Measurements from ENCODE around the gene VPS26B.
"Not testable (repeated sequence)": the region's sequence is repeated elsewhere in the genome, so short reads cannot be mapped to it uniquely, and the experiment has no call there.

VPS26B gene

GRCh38 chr11:134260983-134261382, 36.5 kb downstream of the VPS26B start:
- no peak for FAIRE-seq

GRCh38 chr11:134261626-134262488, 37.4 kb downstream of the VPS26B start:
- no peak for FAIRE-seq

- FAIRE-seq, result no peak
Observed at GRCh38 chr11:134264966-134265764, 40.7 kb downstream of the VPS26B start.

- FAIRE-seq, result no peak
Observed at GRCh38 chr11:134266440-134266839, 42.0 kb downstream of the VPS26B start.

- FAIRE-seq, result no peak
Observed at GRCh38 chr11:134266841-134267251, 42.4 kb downstream of the VPS26B start.

GRCh38 chr11:134267461-134267860, 43.0 kb downstream of the VPS26B start:
- FAIRE-seq, result no peak

- no peak for FAIRE-seq
Observed at GRCh38 chr11:134267966-134268365, 43.5 kb downstream of the VPS26B start.

- no peak for FAIRE-seq
Observed at GRCh38 chr11:134270250-134270714, 45.8 kb downstream of the VPS26B start.

GRCh38 chr11:134271978-134272377, 47.5 kb downstream of the VPS26B start:
- no peak for FAIRE-seq

- FAIRE-seq, result no peak
Observed at GRCh38 chr11:134272381-134273316, 48.2 kb downstream of the VPS26B start.

GRCh38 chr11:134273317-134273712, 48.8 kb downstream of the VPS26B start:
- FAIRE-seq, result no peak

GRCh38 chr11:134275188-134275533, 50.7 kb downstream of the VPS26B start:
- FAIRE-seq, result no peak

- no peak for FAIRE-seq
Observed at GRCh38 chr11:134275534-134276395, 51.3 kb downstream of the VPS26B start, which contains the start of gene GLB1L3. Gene GLB1L3, plus strand, starts transcription at chr11:134276379. Its CDS starts 362 bp downstream, at chr11:134276741.

GRCh38 chr11:134276396-134277182, 52.1 kb downstream of the VPS26B start:
- no peak for FAIRE-seq

GRCh38 chr11:134277183-134278001, 52.9 kb downstream of the VPS26B start:
- FAIRE-seq, result no peak

- FAIRE-seq, result no peak
Observed at GRCh38 chr11:134278356-134278755, 53.9 kb downstream of the VPS26B start.

- FAIRE-seq, result not testable (repeated sequence)
Observed at GRCh38 chr11:134281635-134282034, 57.2 kb downstream of the VPS26B start.

- FAIRE-seq, result no peak
Observed at GRCh38 chr11:134282121-134283045, 57.9 kb downstream of the VPS26B start.

Measured in G401.6 (cell line).